Measurements from ENCODE around the gene MYL1. TPM values are rescaled to one million over a fixed set of nuclear protein-coding genes. Genes with fewer than 3 reads are reported as not detected.
A peak's percentile ranks its signal among the peaks of the same experiment; 100 is the strongest.

MYL1 gene
- over 10,000 TPM in 1 of 10 donors, 1,000 to 10,000 TPM in 9; 3,481 to 10,388 (median 7,777) TPM for polyA plus RNA-seq (ENCODE audit: insufficient read length in 10 of 10)
- long read RNA-seq, donor 1, transcript MYL1-201 (7 exons, 870 nt), result minor isoform, 1,354 of 5,165 reads
- long read RNA-seq, donor 1, transcript MYL1-202 (7 exons, 1,065 nt), result major isoform, 2,040 of 5,165 reads
- long read RNA-seq, donor 1, partial matches to known transcripts, result 1,351 of 5,165 reads
- long read RNA-seq, donor 1, other reads (novel, unspliced or antisense), result 420 of 5,165 reads
- long read RNA-seq, donor 2, transcript MYL1-202 (7 exons, 1,065 nt), result major isoform, 2,386 of 6,154 reads
- long read RNA-seq, donor 2, transcript MYL1-201 (7 exons, 870 nt), result minor isoform, 1,897 of 6,154 reads
- long read RNA-seq, donor 2, partial matches to known transcripts, result 1,318 of 6,154 reads
- long read RNA-seq, donor 2, other reads (novel, unspliced or antisense), result 553 of 6,154 reads
- long read RNA-seq, donor 3, result 0 reads
- long read RNA-seq, donor 4, transcript MYL1-202 (7 exons, 1,065 nt), result major isoform, 1,453 of 3,902 reads
- long read RNA-seq, donor 4, transcript MYL1-201 (7 exons, 870 nt), result minor isoform, 1,166 of 3,902 reads
- long read RNA-seq, donor 4, partial matches to known transcripts, result 955 of 3,902 reads
- long read RNA-seq, donor 4, other reads (novel, unspliced or antisense), result 328 of 3,902 reads
- long read RNA-seq, donor 5, transcript MYL1-201 (7 exons, 870 nt), result minor isoform, 1,633 of 5,792 reads
- long read RNA-seq, donor 5, transcript MYL1-202 (7 exons, 1,065 nt), result major isoform, 1,885 of 5,792 reads
- long read RNA-seq, donor 5, partial matches to known transcripts, result 1,685 of 5,792 reads
- long read RNA-seq, donor 5, other reads (novel, unspliced or antisense), result 589 of 5,792 reads
- long read RNA-seq, donor 6, transcript MYL1-201 (7 exons, 870 nt), result minor isoform, 1,784 of 5,850 reads
- long read RNA-seq, donor 6, transcript MYL1-202 (7 exons, 1,065 nt), result major isoform, 2,120 of 5,850 reads
- long read RNA-seq, donor 6, partial matches to known transcripts, result 1,421 of 5,850 reads
- long read RNA-seq, donor 6, other reads (novel, unspliced or antisense), result 525 of 5,850 reads
- long read RNA-seq, donor 7, transcript MYL1-201 (7 exons, 870 nt), result minor isoform, 825 of 3,198 reads
- long read RNA-seq, donor 7, transcript MYL1-202 (7 exons, 1,065 nt), result major isoform, 1,249 of 3,198 reads
- long read RNA-seq, donor 7, partial matches to known transcripts, result 913 of 3,198 reads
- long read RNA-seq, donor 7, other reads (novel, unspliced or antisense), result 211 of 3,198 reads
- long read RNA-seq, donor 8, transcript MYL1-201 (7 exons, 870 nt), result minor isoform, 332 of 1,747 reads
- long read RNA-seq, donor 8, transcript MYL1-202 (7 exons, 1,065 nt), result major isoform, 795 of 1,747 reads
- long read RNA-seq, donor 8, partial matches to known transcripts, result 514 of 1,747 reads
- long read RNA-seq, donor 8, other reads (novel, unspliced or antisense), result 106 of 1,747 reads
- long read RNA-seq, donor 9, transcript MYL1-202 (7 exons, 1,065 nt), result minor isoform, 271 of 898 reads
- long read RNA-seq, donor 9, transcript MYL1-201 (7 exons, 870 nt), result major isoform, 291 of 898 reads
- long read RNA-seq, donor 9, partial matches to known transcripts, result 282 of 898 reads
- long read RNA-seq, donor 9, other reads (novel, unspliced or antisense), result 54 of 898 reads

- DNase-seq, result peak; percentile 26 to 50 (median 32)
These were observed at the start of gene MYL1 for GRCh38 chr2:210315015-210315788. Gene MYL1, minus strand, starts transcription at chr2:210315174. Its CDS starts 132 bp downstream, at chr2:210315042.

- DNase-seq, result no peak
These were observed 48.9 kb upstream of the MYL1 start for GRCh38 chr2:210363876-210364275.

GRCh38 chr2:210363261-210363660 is 48.3 kb upstream of the MYL1 start:
- no peak for DNase-seq

- no peak for DNase-seq
These were observed 45.4 kb upstream of the MYL1 start for GRCh38 chr2:210360412-210360811.

- DNase-seq, result no peak
These were observed 42.0 kb upstream of the MYL1 start for GRCh38 chr2:210356944-210357343.

GRCh38 chr2:210337159-210337558 is 22.2 kb upstream of the MYL1 start:
- DNase-seq, result no peak

GRCh38 chr2:210324906-210325305 is 9.9 kb upstream of the MYL1 start:
- no peak for DNase-seq

- peak; percentile 21 to 66 (median 47) for DNase-seq
These were observed 9.5 kb upstream of the MYL1 start for GRCh38 chr2:210324458-210324857.

- no peak for DNase-seq
These were observed 8.0 kb upstream of the MYL1 start for GRCh38 chr2:210323003-210323402.

- DNase-seq, result no peak
These were observed 3.9 kb upstream of the MYL1 start for GRCh38 chr2:210318891-210319290.

GRCh38 chr2:210318486-210318885 is 3.5 kb upstream of the MYL1 start:
- DNase-seq, result no peak

GRCh38 chr2:210310550-210310949 is 4.4 kb downstream of the MYL1 start:
- DNase-seq, result no peak

- DNase-seq, result no peak
These were observed 5.3 kb downstream of the MYL1 start for GRCh38 chr2:210309548-210310233.

- DNase-seq, result peak in 2 of 3 donors; percentile 34 to 69
These were observed 11.5 kb downstream of the MYL1 start for GRCh38 chr2:210303498-210303897.

- DNase-seq, result no peak
These were observed 12.6 kb downstream of the MYL1 start for GRCh38 chr2:210302326-210302725.

- no peak for DNase-seq
These were observed 15.1 kb downstream of the MYL1 start for GRCh38 chr2:210299866-210300373.

- peak; percentile 30 to 68 (median 47) for DNase-seq
These were observed 26.6 kb downstream of the MYL1 start for GRCh38 chr2:210288408-210288807.

- no peak for DNase-seq
These were observed 27.7 kb downstream of the MYL1 start for GRCh38 chr2:210287301-210287700.

GRCh38 chr2:210286123-210286680 is 28.8 kb downstream of the MYL1 start:
- DNase-seq, result no peak
